ENCODE results near the gene ALAD. TPM values are rescaled to one million over a fixed set of nuclear protein-coding genes. Genes with fewer than 3 reads are reported as not detected.

Gene ALAD
- polyA plus RNA-seq, 1 donor from 2014 or later, result 42.9 TPM

DNA sequence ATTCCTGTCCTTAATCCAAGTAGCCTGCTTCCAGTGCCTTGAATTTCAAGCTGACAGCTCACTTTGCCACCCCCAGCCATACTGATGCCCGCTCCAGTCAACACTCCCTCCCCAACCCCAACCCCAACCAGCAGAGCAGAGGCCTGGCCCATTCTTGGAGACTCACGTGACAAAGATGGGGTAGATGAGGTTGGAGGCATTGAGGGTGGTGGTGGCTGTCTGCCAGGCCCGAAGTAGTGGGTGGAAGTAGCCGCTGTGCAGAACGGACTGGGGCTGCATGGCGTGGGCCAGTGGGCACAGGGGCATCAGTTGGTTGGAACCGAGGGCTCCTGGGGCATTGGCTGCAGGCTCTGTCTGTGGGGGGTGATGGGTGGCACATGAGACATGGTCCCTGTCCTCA, 7.8 kb downstream of the ALAD start:
- Histone ChIP-seq H3K36me3 (ENCODE audit: insufficient read depth, low read length) (no peaks in the 10 kb centered on the region), H3K27ac (ENCODE audit: low read length) (no peak overlapping the region), H3K9me2 (ENCODE audit: insufficient read depth, low read length) (no peaks in the 10 kb centered on the region), H3K27me3 (ENCODE audit: insufficient read depth, low read depth, low read length) (no peaks in the 10 kb centered on the region), H3K9ac (ENCODE audit: low read length) (no peak overlapping the region), H4K20me1 (ENCODE audit: insufficient read depth) (no peaks in the 10 kb centered on the region), H3K9me3 (ENCODE audit: low read length) (no peaks in the 10 kb centered on the region), H3K4me2 (ENCODE audit: low read length) (no peak overlapping the region), H3F3A (ENCODE audit: insufficient read depth, low read length, poor library complexity, severe bottlenecking) (no peaks in the 10 kb centered on the region), H2AFZ (ENCODE audit: low read depth, low read length) (no peak overlapping the region), H3K79me2 (replicated peaks; ENCODE audit: insufficient read depth, low read length) (peaks cover 4% of the 10 kb centered on the region), H3K4me3 (ENCODE audit: low read length) (no peak overlapping the region)
- TF ChIP-seq EP300 (conservative IDR thresholded peaks at IDR 0.05; ENCODE audit: poor library complexity, severe bottlenecking) (no peak), EZH2 (IDR thresholded peaks at IDR 0.05; ENCODE audit: borderline replicate concordance, insufficient read depth, low read length, poor library complexity, severe bottlenecking) (no peak), RAD21 (conservative IDR thresholded peaks at IDR 0.05) (no peak), TAF1 (IDR thresholded peaks at IDR 0.05; ENCODE audit: low read depth) (no peak), POLR2AphosphoS5 (IDR thresholded peaks at IDR 0.05) (no peak), MXI1 (conservative IDR thresholded peaks at IDR 0.05; ENCODE audit: poor library complexity, severe bottlenecking) (no peak), SMC3 (conservative IDR thresholded peaks at IDR 0.05; ENCODE audit: poor library complexity) (no peak)
- TF ChIP-seq, protein P1, sequence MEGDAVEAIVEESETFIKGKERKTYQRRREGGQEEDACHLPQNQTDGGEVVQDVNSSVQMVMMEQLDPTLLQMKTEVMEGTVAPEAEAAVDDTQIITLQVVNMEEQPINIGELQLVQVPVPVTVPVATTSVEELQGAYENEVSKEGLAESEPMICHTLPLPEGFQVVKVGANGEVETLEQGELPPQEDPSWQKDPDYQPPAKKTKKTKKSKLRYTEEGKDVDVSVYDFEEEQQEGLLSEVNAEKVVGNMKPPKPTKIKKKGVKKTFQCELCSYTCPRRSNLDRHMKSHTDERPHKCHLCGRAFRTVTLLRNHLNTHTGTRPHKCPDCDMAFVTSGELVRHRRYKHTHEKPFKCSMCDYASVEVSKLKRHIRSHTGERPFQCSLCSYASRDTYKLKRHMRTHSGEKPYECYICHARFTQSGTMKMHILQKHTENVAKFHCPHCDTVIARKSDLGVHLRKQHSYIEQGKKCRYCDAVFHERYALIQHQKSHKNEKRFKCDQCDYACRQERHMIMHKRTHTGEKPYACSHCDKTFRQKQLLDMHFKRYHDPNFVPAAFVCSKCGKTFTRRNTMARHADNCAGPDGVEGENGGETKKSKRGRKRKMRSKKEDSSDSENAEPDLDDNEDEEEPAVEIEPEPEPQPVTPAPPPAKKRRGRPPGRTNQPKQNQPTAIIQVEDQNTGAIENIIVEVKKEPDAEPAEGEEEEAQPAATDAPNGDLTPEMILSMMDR (IDR thresholded peaks at IDR 0.05; ENCODE audit: poor library complexity, severe bottlenecking), result no peak
- TF ChIP-seq, protein P2, sequence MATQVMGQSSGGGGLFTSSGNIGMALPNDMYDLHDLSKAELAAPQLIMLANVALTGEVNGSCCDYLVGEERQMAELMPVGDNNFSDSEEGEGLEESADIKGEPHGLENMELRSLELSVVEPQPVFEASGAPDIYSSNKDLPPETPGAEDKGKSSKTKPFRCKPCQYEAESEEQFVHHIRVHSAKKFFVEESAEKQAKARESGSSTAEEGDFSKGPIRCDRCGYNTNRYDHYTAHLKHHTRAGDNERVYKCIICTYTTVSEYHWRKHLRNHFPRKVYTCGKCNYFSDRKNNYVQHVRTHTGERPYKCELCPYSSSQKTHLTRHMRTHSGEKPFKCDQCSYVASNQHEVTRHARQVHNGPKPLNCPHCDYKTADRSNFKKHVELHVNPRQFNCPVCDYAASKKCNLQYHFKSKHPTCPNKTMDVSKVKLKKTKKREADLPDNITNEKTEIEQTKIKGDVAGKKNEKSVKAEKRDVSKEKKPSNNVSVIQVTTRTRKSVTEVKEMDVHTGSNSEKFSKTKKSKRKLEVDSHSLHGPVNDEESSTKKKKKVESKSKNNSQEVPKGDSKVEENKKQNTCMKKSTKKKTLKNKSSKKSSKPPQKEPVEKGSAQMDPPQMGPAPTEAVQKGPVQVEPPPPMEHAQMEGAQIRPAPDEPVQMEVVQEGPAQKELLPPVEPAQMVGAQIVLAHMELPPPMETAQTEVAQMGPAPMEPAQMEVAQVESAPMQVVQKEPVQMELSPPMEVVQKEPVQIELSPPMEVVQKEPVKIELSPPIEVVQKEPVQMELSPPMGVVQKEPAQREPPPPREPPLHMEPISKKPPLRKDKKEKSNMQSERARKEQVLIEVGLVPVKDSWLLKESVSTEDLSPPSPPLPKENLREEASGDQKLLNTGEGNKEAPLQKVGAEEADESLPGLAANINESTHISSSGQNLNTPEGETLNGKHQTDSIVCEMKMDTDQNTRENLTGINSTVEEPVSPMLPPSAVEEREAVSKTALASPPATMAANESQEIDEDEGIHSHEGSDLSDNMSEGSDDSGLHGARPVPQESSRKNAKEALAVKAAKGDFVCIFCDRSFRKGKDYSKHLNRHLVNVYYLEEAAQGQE (IDR thresholded peaks at IDR 0.05; ENCODE audit: borderline replicate concordance), result no peak

GRCh38 chr9:113391917-113392316, 9.2 kb downstream of the ALAD start:
- TF ChIP-seq EZH2 (IDR thresholded peaks at IDR 0.05; ENCODE audit: borderline replicate concordance, insufficient read depth, low read length, poor library complexity, severe bottlenecking) (no peak), TAF1 (IDR thresholded peaks at IDR 0.05; ENCODE audit: low read depth) (no peak), RAD21 (conservative IDR thresholded peaks at IDR 0.05) (no peak), POLR2AphosphoS5 (IDR thresholded peaks at IDR 0.05) (no peak), EP300 (conservative IDR thresholded peaks at IDR 0.05; ENCODE audit: poor library complexity, severe bottlenecking) (no peak), MXI1 (conservative IDR thresholded peaks at IDR 0.05; ENCODE audit: poor library complexity, severe bottlenecking) (no peak), SMC3 (conservative IDR thresholded peaks at IDR 0.05; ENCODE audit: poor library complexity) (no peak)
- TF ChIP-seq, protein P1 (IDR thresholded peaks at IDR 0.05; ENCODE audit: poor library complexity, severe bottlenecking), result no peak
- TF ChIP-seq, protein P2 (IDR thresholded peaks at IDR 0.05; ENCODE audit: borderline replicate concordance), result no peak
- H3K4me2 ChIP-seq (ENCODE audit: low read length), result no peak overlapping the region

More at GRCh38 chr9:113391917-113392316, 9.2 kb downstream of the ALAD start:
- Histone ChIP-seq H3K4me3 (ENCODE audit: low read length) (no peak overlapping the region), H2AFZ (ENCODE audit: low read depth, low read length) (no peak overlapping the region), H3K9me3 (ENCODE audit: low read length) (no peaks in the 10 kb centered on the region), H3K79me2 (replicated peaks; ENCODE audit: insufficient read depth, low read length) (no peaks in the 10 kb centered on the region), H4K20me1 (ENCODE audit: insufficient read depth) (no peaks in the 10 kb centered on the region), H3K27me3 (ENCODE audit: insufficient read depth, low read depth, low read length) (no peaks in the 10 kb centered on the region), H3K9me2 (ENCODE audit: insufficient read depth, low read length) (no peaks in the 10 kb centered on the region), H3K9ac (ENCODE audit: low read length) (no peak overlapping the region), H3F3A (ENCODE audit: insufficient read depth, low read length, poor library complexity, severe bottlenecking) (no peaks in the 10 kb centered on the region), H3K27ac (ENCODE audit: low read length) (no peak overlapping the region), H3K36me3 (ENCODE audit: insufficient read depth, low read length) (no peaks in the 10 kb centered on the region)
